HUES6 (cell line): ENCODE data around the gene KRTAP13-3.

Experiments used
- H3K27ac ChIP-seq: 2 replicates; pipeline ENCODE4 v1.7.0; 2013; ENCODE audit warnings: low read depth, mild to moderate bottlenecking, low read length, inconsistent platforms
- H3K27me3 ChIP-seq: 2 replicates; pipeline ENCODE4 v1.6.1; 2013; ENCODE audit warnings: low read length; ENCODE audit not compliant: control insufficient read depth, insufficient read depth
- H3K36me3 ChIP-seq: 2 replicates; pipeline ENCODE4 v1.6.1; 2013; ENCODE audit warnings: low read length; ENCODE audit not compliant: control insufficient read depth, insufficient read depth
- H3K4me1 ChIP-seq: 2 replicates; pipeline ENCODE4 v1.6.1; 2013; ENCODE audit warnings: low read length; ENCODE audit not compliant: control insufficient read depth, insufficient read depth
- H3K4me3 ChIP-seq: 2 replicates; pipeline ENCODE4 v1.5.1; 2013; ENCODE audit warnings: low read depth, low read length
- H3K9ac ChIP-seq: one replicate; pipeline ENCODE4 v1.6.1; 2013; ENCODE audit warnings: mild to moderate bottlenecking, low read length
- H3K9me3 ChIP-seq: 2 replicates; pipeline ENCODE4 v1.6.1; 2013; ENCODE audit warnings: low read depth, low read length; ENCODE audit not compliant: control insufficient read depth, insufficient read depth

The KRTAP13-3 gene

GRCh38 chr21:30430170-30430655 is 4.5 kb upstream of the KRTAP13-3 start, which contains the start of gene KRTAP13-4:
KRTAP13-4 (plus strand) TSS chr21:30430220; CDS start chr21:30430276, 56 bp downstream.
- Histone ChIP-seq H3K9ac (no peak within 1 kb of the TSS), H3K27ac (no peak within 1 kb of the TSS), H3K27me3 (no peaks in the 10 kb centered on the region), H3K4me3 (no peak within 1 kb of the TSS), H3K4me1 (peaks cover 9% of the 10 kb centered on the region), H3K9me3 (no peaks in the 10 kb centered on the region), H3K36me3 (no peaks in the 10 kb centered on the region)

DNA sequence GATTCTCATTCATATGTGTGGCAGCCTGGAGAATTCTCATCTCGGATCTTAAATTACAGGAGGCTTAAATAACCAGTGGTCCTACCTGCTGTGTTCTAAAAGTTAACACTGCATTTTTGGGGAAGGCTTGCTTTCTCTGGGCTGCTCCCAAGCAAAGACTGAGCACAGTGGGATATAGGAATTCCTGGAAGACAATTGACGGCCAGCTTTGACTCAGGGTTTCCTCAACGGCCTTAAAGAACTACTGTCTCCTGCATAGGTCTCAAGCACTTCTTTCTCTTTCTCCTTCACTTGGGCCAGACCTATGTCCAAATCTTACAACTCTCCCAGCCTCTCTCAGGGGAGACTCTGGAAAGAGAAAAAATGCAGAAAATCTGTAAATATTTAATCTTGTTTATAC is 1.0 kb upstream of the KRTAP13-3 start:
- H3K27me3 ChIP-seq, result no peaks in the 10 kb centered on the region
- no peak overlapping the region for H3K4me3 ChIP-seq
- no peak overlapping the region for H3K9ac ChIP-seq
- no peak overlapping the region for H3K27ac ChIP-seq
- H3K36me3 ChIP-seq, result no peaks in the 10 kb centered on the region
- H3K4me1 ChIP-seq, result peaks cover 9% of the 10 kb centered on the region
- H3K9me3 ChIP-seq, result 0 out of 2 replicates have a peak, but pooled peaks cover 9% of the 10 kb centered on the region

GRCh38 chr21:30415993-30416392 is 9.7 kb downstream of the KRTAP13-3 start:
- no peak overlapping the region for H3K4me3 ChIP-seq
- H3K9me3 ChIP-seq, result peaks cover 17% of the 10 kb centered on the region
- no peak overlapping the region for H3K27ac ChIP-seq
- no peaks in the 10 kb centered on the region for H3K27me3 ChIP-seq
- no peaks in the 10 kb centered on the region for H3K36me3 ChIP-seq
- H3K4me1 ChIP-seq, result no peaks in the 10 kb centered on the region
- no peak overlapping the region for H3K9ac ChIP-seq

GRCh38 chr21:30408782-30409494 is 16.8 kb downstream of the KRTAP13-3 start:
- Histone ChIP-seq H3K4me3 (peak overlapping the region; percentile 33), H3K27ac (no peak overlapping the region), H3K9me3 (no peaks in the 10 kb centered on the region), H3K4me1 (no peaks in the 10 kb centered on the region), H3K27me3 (no peaks in the 10 kb centered on the region), H3K9ac (no peak overlapping the region), H3K36me3 (no peaks in the 10 kb centered on the region)

GRCh38 chr21:30395731-30396130 is 30.0 kb downstream of the KRTAP13-3 start, which contains the start of gene KRTAP13-1:
KRTAP13-1 (plus strand) TSS chr21:30396031; CDS start chr21:30396087, 56 bp downstream.
- no peak within 1 kb of the TSS for H3K9ac ChIP-seq
- no peaks in the 10 kb centered on the region for H3K27me3 ChIP-seq
- no peaks in the 10 kb centered on the region for H3K36me3 ChIP-seq
- no peak within 1 kb of the TSS for H3K4me3 ChIP-seq
- H3K9me3 ChIP-seq, result no peaks in the 10 kb centered on the region
- H3K27ac ChIP-seq, result no peak within 1 kb of the TSS
- no peaks in the 10 kb centered on the region for H3K4me1 ChIP-seq

DNA sequence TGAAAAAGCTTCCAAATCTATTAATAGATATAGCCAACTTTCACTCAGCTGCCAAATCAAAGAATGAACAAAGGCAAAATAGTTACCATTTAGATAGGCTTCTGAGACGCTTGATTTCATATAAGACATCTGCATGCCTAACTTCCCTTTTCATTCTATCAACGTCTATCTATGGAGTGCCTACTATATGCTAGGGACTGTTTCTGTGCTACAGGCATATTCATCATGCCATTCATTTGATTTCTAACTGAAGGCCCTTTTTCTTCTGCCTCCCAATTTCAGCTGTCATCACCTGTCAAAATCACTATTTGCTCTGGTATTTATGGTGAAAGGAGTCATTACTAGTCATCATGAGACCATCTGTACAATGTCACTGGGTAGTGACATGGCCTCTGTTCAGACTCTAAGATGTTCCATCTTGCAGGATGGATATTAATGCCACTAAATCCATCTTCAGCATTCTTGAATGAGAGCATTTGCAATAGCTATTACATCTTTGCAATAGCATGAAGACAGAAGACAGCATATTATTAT is 34.2 kb downstream of the KRTAP13-3 start:
- Histone ChIP-seq H3K9ac (no peak overlapping the region), H3K27me3 (no peaks in the 10 kb centered on the region), H3K9me3 (peaks cover 4% of the 10 kb centered on the region; the same call in 1 of the 2 replicates), H3K4me3 (no peak overlapping the region), H3K4me1 (no peaks in the 10 kb centered on the region), H3K36me3 (no peaks in the 10 kb centered on the region), H3K27ac (no peak overlapping the region)

- Histone ChIP-seq H3K9ac (no peak overlapping the region), H3K36me3 (no peaks in the 10 kb centered on the region), H3K27me3 (no peaks in the 10 kb centered on the region), H3K27ac (no peak overlapping the region), H3K9me3 (0 out of 2 replicates have a peak, but pooled peaks cover 8% of the 10 kb centered on the region), H3K4me1 (no peaks in the 10 kb centered on the region), H3K4me3 (no peak overlapping the region)
These were observed 43.5 kb downstream of the KRTAP13-3 start for GRCh38 chr21:30382201-30382600.
